ENCODE data around the gene OPTC.

DNA sequence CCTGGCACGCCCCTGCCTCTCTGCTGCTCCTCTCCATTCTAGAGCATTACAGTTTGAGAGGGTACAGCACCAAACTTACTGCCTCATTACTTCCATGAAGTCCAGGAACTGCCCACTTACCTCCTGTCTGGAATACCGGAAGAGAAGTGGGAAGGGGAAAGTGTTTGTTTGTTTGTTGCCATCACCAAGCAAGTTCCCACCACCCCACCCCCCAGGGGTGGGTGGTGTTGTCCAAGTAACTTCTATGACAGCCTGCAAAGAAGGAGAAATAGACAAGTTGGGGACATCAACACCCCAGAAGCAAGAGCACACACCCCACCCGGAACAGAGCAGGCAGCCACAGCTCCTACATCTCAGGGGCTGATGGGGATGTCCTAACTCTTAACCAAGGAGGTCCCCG is 18.0 kb downstream of the OPTC start:
- no peak for TF ChIP-seq RAD21 (IDR thresholded peaks at IDR 0.05; ENCODE audit: low read depth)
- TF ChIP-seq EZH2phosphoT487 (IDR thresholded peaks at IDR 0.05; ENCODE audit: borderline replicate concordance), result no peak
- TF ChIP-seq, protein P1, sequence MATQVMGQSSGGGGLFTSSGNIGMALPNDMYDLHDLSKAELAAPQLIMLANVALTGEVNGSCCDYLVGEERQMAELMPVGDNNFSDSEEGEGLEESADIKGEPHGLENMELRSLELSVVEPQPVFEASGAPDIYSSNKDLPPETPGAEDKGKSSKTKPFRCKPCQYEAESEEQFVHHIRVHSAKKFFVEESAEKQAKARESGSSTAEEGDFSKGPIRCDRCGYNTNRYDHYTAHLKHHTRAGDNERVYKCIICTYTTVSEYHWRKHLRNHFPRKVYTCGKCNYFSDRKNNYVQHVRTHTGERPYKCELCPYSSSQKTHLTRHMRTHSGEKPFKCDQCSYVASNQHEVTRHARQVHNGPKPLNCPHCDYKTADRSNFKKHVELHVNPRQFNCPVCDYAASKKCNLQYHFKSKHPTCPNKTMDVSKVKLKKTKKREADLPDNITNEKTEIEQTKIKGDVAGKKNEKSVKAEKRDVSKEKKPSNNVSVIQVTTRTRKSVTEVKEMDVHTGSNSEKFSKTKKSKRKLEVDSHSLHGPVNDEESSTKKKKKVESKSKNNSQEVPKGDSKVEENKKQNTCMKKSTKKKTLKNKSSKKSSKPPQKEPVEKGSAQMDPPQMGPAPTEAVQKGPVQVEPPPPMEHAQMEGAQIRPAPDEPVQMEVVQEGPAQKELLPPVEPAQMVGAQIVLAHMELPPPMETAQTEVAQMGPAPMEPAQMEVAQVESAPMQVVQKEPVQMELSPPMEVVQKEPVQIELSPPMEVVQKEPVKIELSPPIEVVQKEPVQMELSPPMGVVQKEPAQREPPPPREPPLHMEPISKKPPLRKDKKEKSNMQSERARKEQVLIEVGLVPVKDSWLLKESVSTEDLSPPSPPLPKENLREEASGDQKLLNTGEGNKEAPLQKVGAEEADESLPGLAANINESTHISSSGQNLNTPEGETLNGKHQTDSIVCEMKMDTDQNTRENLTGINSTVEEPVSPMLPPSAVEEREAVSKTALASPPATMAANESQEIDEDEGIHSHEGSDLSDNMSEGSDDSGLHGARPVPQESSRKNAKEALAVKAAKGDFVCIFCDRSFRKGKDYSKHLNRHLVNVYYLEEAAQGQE (IDR thresholded peaks at IDR 0.05; ENCODE audit: low read depth), result no peak
- TF ChIP-seq, protein P2, sequence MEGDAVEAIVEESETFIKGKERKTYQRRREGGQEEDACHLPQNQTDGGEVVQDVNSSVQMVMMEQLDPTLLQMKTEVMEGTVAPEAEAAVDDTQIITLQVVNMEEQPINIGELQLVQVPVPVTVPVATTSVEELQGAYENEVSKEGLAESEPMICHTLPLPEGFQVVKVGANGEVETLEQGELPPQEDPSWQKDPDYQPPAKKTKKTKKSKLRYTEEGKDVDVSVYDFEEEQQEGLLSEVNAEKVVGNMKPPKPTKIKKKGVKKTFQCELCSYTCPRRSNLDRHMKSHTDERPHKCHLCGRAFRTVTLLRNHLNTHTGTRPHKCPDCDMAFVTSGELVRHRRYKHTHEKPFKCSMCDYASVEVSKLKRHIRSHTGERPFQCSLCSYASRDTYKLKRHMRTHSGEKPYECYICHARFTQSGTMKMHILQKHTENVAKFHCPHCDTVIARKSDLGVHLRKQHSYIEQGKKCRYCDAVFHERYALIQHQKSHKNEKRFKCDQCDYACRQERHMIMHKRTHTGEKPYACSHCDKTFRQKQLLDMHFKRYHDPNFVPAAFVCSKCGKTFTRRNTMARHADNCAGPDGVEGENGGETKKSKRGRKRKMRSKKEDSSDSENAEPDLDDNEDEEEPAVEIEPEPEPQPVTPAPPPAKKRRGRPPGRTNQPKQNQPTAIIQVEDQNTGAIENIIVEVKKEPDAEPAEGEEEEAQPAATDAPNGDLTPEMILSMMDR (IDR thresholded peaks at IDR 0.05 in 2 of 3, conservative IDR thresholded peaks at IDR 0.05 in 1 of 3; ENCODE audit: borderline replicate concordance in 1 of 3, insufficient read depth in 1 of 3, low read depth in 2 of 3, low read length in 2 of 3), result no peak
- TF ChIP-seq, protein P3, sequence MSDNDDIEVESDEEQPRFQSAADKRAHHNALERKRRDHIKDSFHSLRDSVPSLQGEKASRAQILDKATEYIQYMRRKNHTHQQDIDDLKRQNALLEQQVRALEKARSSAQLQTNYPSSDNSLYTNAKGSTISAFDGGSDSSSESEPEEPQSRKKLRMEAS (IDR thresholded peaks at IDR 0.05), result no peak
- no peak for TF ChIP-seq ELF1 (IDR thresholded peaks at IDR 0.05; ENCODE audit: borderline replicate concordance, low read depth)
- no peak for TF ChIP-seq POLR2AphosphoS5 (IDR thresholded peaks at IDR 0.05; ENCODE audit: low read depth, low read length)
- TF ChIP-seq POLR2A (IDR thresholded peaks at IDR 0.05; ENCODE audit: borderline replicate concordance, extremely low read depth, insufficient read depth, insufficient read length), result no peak
